Measurements from ENCODE around the gene COL13A1.

DNA sequence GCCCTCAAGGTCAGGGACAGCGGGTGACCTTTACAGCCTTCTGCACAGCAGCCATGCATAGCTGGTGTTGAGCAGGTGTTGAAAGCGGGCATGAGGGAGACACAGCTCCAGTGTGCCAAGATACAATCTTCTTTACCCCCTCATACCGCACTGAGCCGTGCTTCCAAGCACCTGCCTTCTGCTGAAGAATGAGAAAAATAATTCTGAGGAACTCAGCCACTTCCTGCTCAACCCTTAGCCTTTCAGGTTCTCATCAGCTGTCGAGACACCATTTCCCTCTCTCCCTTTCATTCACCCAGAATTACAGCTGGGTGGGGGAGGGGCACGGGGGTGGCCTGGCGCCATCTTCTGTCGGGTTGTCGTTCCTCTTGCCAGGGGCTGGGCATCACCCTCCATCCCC lies 58.6 kb downstream of the COL13A1 start:
- TF ChIP-seq, protein P1, sequence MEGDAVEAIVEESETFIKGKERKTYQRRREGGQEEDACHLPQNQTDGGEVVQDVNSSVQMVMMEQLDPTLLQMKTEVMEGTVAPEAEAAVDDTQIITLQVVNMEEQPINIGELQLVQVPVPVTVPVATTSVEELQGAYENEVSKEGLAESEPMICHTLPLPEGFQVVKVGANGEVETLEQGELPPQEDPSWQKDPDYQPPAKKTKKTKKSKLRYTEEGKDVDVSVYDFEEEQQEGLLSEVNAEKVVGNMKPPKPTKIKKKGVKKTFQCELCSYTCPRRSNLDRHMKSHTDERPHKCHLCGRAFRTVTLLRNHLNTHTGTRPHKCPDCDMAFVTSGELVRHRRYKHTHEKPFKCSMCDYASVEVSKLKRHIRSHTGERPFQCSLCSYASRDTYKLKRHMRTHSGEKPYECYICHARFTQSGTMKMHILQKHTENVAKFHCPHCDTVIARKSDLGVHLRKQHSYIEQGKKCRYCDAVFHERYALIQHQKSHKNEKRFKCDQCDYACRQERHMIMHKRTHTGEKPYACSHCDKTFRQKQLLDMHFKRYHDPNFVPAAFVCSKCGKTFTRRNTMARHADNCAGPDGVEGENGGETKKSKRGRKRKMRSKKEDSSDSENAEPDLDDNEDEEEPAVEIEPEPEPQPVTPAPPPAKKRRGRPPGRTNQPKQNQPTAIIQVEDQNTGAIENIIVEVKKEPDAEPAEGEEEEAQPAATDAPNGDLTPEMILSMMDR (IDR thresholded peaks at IDR 0.05), result no peak
- TF ChIP-seq EP300 (IDR thresholded peaks at IDR 0.05) (no peak), POLR2A (IDR thresholded peaks at IDR 0.05) (no peak)
